CD4-positive, alpha-beta T cell (primary cell): ENCODE results near the gene RSBN1L. TPM values are rescaled to one million over a fixed set of nuclear protein-coding genes. Genes with fewer than 3 reads are reported as not detected.
A peak's percentile ranks its signal among the peaks of the same experiment; 100 is the strongest.

Source experiments
- ATAC-seq: fragments of 200-7000 bp; cut with Tn5 transposase; one replicate; pipeline ENCODE4 v1.10.0; 2022; ENCODE audit warnings: mild to moderate bottlenecking; ENCODE audit not compliant: poor library complexity
- CTCF ChIA-PET: fragments of 350-600 bp; sonication (Branson Sonifier 250); formaldehyde crosslinking; loops from one replicate; lab custom pipeline; 2021; ENCODE audit warnings: antibody characterized with exemption, inconsistent platforms; lab: Charles Lee
- POLR2A ChIA-PET: fragments of 350-600 bp; sonication (Branson Sonifier 250); formaldehyde crosslinking; loops from one replicate; lab custom pipeline; 2021; ENCODE audit warnings: antibody characterized with exemption, inconsistent platforms; lab: Charles Lee
- DNase-seq, 14 experiments: peaks; one replicate each; pipeline ENCODE4 v3.0.0-alpha.2; 2013 to 2020; ENCODE audit warnings: mixed read lengths in 2 of 14
- H3K27ac ChIP-seq, 2 donors: one replicate each; pipeline versions ENCODE4 v1.5.1 to v1.7.0; 2013; ENCODE audit warnings: low read length in 2 of 2, low read depth in 1 of 2, mild to moderate bottlenecking in 1 of 2
- H3K27me3 ChIP-seq, 2 experiments: 1 replicate in 1 of 2; 2 replicates in 1 of 2; pipeline versions ENCODE4 v1.6.1 to v1.7.0; 2013; ENCODE audit warnings: low read length in 2 of 2, control low read depth in 1 of 2, mild to moderate bottlenecking in 1 of 2, moderate library complexity in 1 of 2; ENCODE audit not compliant: insufficient read depth in 2 of 2, control insufficient read depth in 1 of 2
- H3K36me3 ChIP-seq: one replicate; pipeline ENCODE4 v1.6.1; 2013; ENCODE audit warnings: low read length, control low read depth; ENCODE audit not compliant: insufficient read depth
- H3K4me1 ChIP-seq: one replicate; pipeline ENCODE4 v1.6.1; 2013; ENCODE audit warnings: low read length, control low read depth; ENCODE audit not compliant: insufficient read depth
- H3K4me3 ChIP-seq: one replicate; pipeline ENCODE4 v1.5.1; 2013; ENCODE audit warnings: mild to moderate bottlenecking, low read length, moderate library complexity
- H3K9me3 ChIP-seq, 2 experiments: 1 replicate in 1 of 2; 2 replicates in 1 of 2; pipeline versions ENCODE4 v1.6.1 to v1.7.0; 2013; ENCODE audit warnings: low read length in 2 of 2, mild to moderate bottlenecking in 2 of 2, control low read depth in 1 of 2, moderate library complexity in 1 of 2; ENCODE audit not compliant: control insufficient read depth in 1 of 2, insufficient read depth in 1 of 2
- H3K27ac Mint-ChIP-seq: one replicate; pipeline ENCODE4 v1.8.0; 2020; ENCODE audit warnings: mixed read lengths
- H3K27me3 Mint-ChIP-seq: one replicate; pipeline ENCODE4 v1.8.0; 2021; ENCODE audit warnings: mixed read lengths
- H3K36me3 Mint-ChIP-seq: one replicate; pipeline ENCODE4 v1.8.0; 2021; ENCODE audit warnings: low read depth, mixed read lengths
- H3K4me1 Mint-ChIP-seq: one replicate; pipeline ENCODE4 v1.8.0; 2021; ENCODE audit warnings: low read depth, mixed read lengths
- H3K4me3 Mint-ChIP-seq: one replicate; pipeline ENCODE4 v1.8.0; 2020; ENCODE audit warnings: mild to moderate bottlenecking, mixed read lengths
- H3K9me3 Mint-ChIP-seq: one replicate; pipeline ENCODE4 v1.8.0; 2020; ENCODE audit warnings: mixed read lengths
- intact Hi-C, 2 experiments: fragments of 100-400 bp; cut with DNase I in 1 of 2; cut with micrococcal nuclease in 1 of 2; formaldehyde crosslinking; loops; one replicate each; pipeline versions ENCODE4 v1.15.1 to v1.9.0; 2023 to 2025; cut with DNase I, micrococcal nuclease
- total RNA-seq, 174 experiments: library from RNA in 2 of 174; stranded (reverse) in 2 of 174; gene quantifications; one replicate each; pipeline ENCODE4 v1.2.3 and lab custom pipeline; 2021 to 2026
- TF ChIP-seq, protein P1 (sequence below): fragments of 200-600 bp; IDR thresholded peaks from one replicate; pipeline ENCODE4 v1.8.0; 2022; ENCODE audit warnings: antibody characterized with exemption, mild to moderate bottlenecking

Gene RSBN1L
- total RNA-seq, 2 experiments from 2014 or later = 9.0 to 9.6 TPM

DNA sequence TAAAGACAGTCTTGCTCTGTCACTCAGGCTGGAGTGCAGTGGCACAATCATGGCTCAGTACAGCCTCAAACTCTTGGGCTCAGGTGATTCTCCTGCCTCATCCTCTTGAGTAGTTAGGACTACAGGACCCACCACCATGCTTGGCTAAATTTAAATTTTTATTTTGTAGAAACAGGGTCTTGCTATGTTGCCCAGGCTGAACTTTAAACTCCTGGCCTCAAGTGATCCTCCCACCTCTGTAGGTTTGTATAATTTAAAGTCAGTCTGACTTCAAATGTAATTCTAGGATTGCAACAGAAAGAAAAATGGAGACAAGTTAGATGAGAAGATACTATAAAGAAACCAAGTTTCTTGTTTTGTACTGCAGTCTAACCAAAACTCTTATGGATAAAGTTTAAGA is 90.5 kb downstream of the RSBN1L start:
- Histone ChIP-seq H3K27ac (no peak overlapping the region), H3K4me1 (no peaks in the 10 kb centered on the region), H3K36me3 (no peaks in the 10 kb centered on the region), H3K9me3 (no peaks in the 10 kb centered on the region), H3K4me3 (no peak overlapping the region), H3K27me3 (no peaks in the 10 kb centered on the region)
- peaks cover 32% of the 10 kb centered on the region for H3K36me3 Mint-ChIP-seq
- no peaks in the 10 kb centered on the region for H3K9me3 Mint-ChIP-seq
- ATAC-seq (no peak), DNase-seq (no peak)
- peak overlapping the region; percentile 39 for H3K27ac Mint-ChIP-seq
- intact Hi-C loops = loop anchor here in 1 of 2 experiments (10.0 kb wide), 1 partner anchor 118 kb away; no protein-coding TSS in a partner anchor
- H3K4me3 Mint-ChIP-seq = no peak overlapping the region
- TF ChIP-seq, protein P1, sequence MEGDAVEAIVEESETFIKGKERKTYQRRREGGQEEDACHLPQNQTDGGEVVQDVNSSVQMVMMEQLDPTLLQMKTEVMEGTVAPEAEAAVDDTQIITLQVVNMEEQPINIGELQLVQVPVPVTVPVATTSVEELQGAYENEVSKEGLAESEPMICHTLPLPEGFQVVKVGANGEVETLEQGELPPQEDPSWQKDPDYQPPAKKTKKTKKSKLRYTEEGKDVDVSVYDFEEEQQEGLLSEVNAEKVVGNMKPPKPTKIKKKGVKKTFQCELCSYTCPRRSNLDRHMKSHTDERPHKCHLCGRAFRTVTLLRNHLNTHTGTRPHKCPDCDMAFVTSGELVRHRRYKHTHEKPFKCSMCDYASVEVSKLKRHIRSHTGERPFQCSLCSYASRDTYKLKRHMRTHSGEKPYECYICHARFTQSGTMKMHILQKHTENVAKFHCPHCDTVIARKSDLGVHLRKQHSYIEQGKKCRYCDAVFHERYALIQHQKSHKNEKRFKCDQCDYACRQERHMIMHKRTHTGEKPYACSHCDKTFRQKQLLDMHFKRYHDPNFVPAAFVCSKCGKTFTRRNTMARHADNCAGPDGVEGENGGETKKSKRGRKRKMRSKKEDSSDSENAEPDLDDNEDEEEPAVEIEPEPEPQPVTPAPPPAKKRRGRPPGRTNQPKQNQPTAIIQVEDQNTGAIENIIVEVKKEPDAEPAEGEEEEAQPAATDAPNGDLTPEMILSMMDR = no peak
- ChIA-PET POLR2A (no interaction called here), CTCF (no interaction called here)
- H3K27me3 Mint-ChIP-seq = no peaks in the 10 kb centered on the region
- H3K4me1 Mint-ChIP-seq = no peaks in the 10 kb centered on the region

DNA sequence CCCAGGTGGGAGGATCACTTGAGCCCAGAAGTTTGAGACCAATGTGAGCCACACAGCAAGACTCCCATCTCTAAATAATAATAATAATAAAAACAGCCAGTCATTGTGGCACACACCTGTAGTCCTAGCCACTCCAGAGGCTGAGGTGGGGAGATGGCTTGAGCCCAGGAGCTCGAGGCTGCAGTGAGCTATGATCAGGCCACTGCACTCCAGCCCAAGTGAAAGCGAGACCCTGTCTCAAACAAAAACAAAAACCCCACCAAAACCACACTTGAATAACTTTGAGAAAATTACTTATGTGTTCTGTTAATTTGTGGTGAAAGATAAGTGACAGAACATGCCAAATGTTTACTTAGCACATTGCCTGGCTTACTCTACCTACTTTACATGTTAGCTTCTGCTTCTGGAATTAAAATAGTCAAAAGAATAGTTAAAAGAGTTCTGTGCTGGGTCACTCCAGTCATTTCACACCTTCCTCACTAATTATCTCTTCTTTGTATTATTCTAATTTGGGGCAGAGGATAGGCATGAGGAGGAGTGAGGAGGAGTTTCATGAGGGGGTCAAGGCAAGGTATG is 92.2 kb downstream of the RSBN1L start:
- intact Hi-C loops = loop anchor here in 1 of 2 experiments (10.0 kb wide), 1 partner anchor 116 kb away; no protein-coding TSS in a partner anchor
- Histone ChIP-seq H3K36me3 (no peaks in the 10 kb centered on the region), H3K4me3 (no peak overlapping the region), H3K9me3 (no peaks in the 10 kb centered on the region), H3K27me3 (no peaks in the 10 kb centered on the region), H3K4me1 (no peaks in the 10 kb centered on the region), H3K27ac (no peak overlapping the region)
- Mint-ChIP-seq H3K36me3 (peaks cover 22% of the 10 kb centered on the region), H3K4me1 (no peaks in the 10 kb centered on the region), H3K4me3 (no peak overlapping the region), H3K27ac (no peak overlapping the region), H3K27me3 (no peaks in the 10 kb centered on the region), H3K9me3 (no peaks in the 10 kb centered on the region)
- ChIA-PET CTCF (interaction anchor here (0.6 to 0.9 kb wide), 2 partner anchors 108 to 137 kb away, joined by 3 read pairs; no protein-coding TSS in a partner anchor), POLR2A (no interaction called here)
- TF ChIP-seq, protein P1 = no peak
- DNase-seq = no peak
- no peak for ATAC-seq

DNA sequence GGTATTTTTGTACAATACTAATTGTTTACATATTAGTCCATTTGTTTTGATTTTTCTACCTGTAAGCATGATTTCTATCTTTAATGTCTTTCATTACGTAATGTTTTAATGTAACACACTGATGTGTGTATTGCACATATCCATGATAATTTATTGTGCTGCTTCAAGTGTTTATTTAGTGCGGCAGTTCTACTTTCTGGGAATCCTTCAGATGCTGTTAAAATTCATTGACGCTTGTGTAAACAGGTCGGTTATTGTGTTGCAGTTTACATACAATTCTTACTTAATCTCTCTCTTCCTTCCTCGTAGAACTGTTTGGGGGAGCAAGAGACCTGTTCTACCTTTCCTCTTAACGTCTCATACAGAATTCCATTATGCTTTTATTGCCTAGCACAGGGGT is 95.1 kb downstream of the RSBN1L start:
- Histone ChIP-seq H3K36me3 (peaks cover 5% of the 10 kb centered on the region), H3K9me3 (no peaks in the 10 kb centered on the region), H3K27ac (no peak overlapping the region), H3K4me3 (no peak overlapping the region), H3K4me1 (peaks cover 3% of the 10 kb centered on the region), H3K27me3 (no peaks in the 10 kb centered on the region)
- peaks cover 20% of the 10 kb centered on the region for H3K4me1 Mint-ChIP-seq
- no peak overlapping the region for H3K27ac Mint-ChIP-seq
- no peak overlapping the region for H3K4me3 Mint-ChIP-seq
- peaks cover 13% of the 10 kb centered on the region for H3K36me3 Mint-ChIP-seq
- ATAC-seq (no peak), DNase-seq (no peak)
- no peaks in the 10 kb centered on the region for H3K27me3 Mint-ChIP-seq
- H3K9me3 Mint-ChIP-seq = no peaks in the 10 kb centered on the region
- intact Hi-C loops = loop anchor here in 1 of 2 experiments (10.0 kb wide), 2 partner anchors 113 to 143 kb away; no protein-coding TSS in a partner anchor
- POLR2A ChIA-PET = no interaction called here
- CTCF ChIA-PET = no interaction called here
- TF ChIP-seq, protein P1 = no peak
